Inferior parietal cortex (tissue), 1 donor: Measurements from ENCODE around the gene LEF1.
A peak's percentile ranks its signal among the peaks of the same experiment; 100 is the strongest.
"Not testable (repeated sequence)": the region's sequence is repeated elsewhere in the genome, so short reads cannot be mapped to it uniquely, and the experiment has no call there.

ENCODE experiments used
- DNase-seq: peaks from one replicate; pipeline ENCODE4 v3.0.0-alpha.2; 2016; ENCODE audit errors: extremely low spot score

The LEF1 gene

DNA sequence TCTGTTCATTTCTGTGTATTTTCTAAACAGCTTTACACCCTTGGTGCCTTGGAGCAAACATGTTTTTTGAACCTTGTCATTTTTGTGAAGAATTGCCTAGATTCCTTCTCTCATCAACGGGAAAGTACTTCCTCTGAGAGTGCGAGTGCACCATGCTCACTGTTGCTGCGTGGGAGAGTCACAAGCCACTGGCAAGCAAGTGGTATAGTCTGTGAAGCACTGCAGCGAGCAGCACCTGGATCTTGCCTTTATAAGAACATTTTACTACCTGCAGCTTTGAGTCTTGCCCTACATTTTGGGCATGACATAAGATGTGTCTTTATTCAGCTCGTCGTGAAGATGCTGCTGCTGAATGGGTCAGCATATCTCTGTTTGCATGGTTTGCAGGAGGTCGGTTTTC lies 134.2 kb downstream of the LEF1 start:
- DNase-seq = no peak

DNA sequence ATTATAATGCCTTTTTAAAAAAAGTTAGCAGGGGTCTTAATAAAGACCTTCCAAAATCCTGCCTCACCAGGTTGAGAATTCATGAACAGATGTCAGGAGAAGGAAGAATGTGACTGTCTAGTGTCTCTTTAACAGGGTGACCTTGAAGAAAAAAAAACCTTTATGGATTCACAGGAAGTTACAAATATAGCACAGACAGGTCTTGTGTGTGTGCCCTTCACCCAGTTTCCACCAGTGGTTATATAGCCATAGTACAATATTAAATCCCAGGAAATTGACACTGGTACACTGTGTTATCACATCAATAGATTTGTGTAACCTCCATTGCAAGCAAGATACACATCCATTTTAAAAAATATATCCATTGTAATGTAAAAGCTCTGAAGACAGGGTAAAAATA lies 135.4 kb downstream of the LEF1 start:
- no peak for DNase-seq

- no peak for DNase-seq
Measured at GRCh38 chr4:108031427-108032083, 137.2 kb downstream of the LEF1 start.

DNA sequence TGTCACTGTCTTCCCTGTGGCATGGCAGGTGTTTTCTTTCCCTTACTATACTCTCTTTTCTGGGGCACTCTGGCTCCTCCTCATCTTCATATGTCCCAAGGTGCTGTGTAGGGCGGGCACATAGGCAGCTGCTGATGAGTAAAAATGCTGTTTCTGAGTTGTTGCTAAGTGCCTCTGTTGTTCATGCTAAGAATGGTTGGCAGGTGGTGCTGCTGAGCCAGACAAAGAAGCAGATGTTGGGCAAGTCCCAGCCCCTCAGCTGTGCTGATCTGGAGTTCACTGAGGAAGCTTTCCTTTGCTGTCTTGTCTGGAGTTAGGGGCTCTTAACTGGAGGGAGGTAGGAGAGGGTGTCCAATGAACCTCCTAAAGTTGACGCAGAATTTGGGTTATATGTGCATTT lies 138.4 kb downstream of the LEF1 start:
- DNase-seq = no peak

DNA sequence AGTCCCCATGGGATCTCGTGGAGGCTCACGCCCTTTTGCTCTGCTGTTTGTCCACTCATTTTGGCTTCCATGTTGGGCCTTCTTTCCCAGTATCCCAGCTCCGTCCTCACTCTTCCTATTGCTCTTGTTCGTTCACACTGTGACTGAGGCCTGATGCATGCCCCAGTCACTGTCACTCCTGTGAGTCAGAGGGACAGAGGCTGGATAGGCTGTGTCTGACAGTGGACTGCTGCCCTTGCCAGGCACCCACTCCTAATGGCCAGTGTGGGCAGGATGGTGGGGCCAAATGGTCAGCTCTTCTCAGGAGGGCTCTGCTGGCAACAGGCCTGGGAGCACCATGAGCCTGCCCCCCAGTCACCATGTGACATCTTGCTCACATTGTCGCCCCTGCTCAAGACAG lies 139.0 kb downstream of the LEF1 start:
- DNase-seq = no peak

GRCh38 chr4:108029016-108029720 lies 139.6 kb downstream of the LEF1 start:
- no peak for DNase-seq

- DNase-seq = no peak
Measured at GRCh38 chr4:108024878-108025165, 143.9 kb downstream of the LEF1 start.

DNA sequence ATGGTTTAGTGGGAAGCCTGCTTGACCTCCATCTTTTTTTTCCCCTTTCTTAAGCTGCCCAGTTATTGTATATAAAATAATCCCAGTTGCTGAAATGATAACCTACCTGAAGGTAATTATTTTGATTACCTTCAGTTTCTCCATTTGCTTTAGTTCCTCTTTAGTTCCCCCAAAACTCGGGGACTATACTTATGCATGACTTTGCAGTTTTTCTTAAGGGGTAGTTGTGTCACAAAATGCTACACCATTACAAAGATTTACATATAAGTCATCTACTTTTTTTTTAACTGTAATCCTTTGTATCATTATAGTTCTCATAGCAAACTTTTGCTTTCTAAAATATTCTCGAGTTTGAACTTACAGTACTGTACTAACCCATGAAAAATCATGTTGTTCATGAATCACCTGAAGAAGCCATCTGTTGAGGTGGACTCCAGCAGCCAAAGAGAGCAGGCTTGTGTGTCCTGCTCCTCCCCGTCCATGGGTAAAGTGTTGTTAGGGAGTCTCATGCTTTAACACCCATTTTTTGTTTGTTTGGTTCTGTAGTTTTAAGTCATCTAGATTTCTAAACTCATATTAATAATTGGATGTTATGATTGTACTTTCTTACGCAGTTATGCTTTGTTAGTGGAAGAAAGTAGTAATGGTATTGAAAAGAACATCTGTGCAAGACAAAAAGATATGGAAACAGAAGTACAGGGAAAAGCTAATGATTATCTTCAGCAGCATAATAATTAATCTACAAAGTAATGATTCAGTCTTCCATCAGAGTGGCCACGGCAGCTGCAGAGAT lies 144.5 kb downstream of the LEF1 start:
- no peak for DNase-seq

DNA sequence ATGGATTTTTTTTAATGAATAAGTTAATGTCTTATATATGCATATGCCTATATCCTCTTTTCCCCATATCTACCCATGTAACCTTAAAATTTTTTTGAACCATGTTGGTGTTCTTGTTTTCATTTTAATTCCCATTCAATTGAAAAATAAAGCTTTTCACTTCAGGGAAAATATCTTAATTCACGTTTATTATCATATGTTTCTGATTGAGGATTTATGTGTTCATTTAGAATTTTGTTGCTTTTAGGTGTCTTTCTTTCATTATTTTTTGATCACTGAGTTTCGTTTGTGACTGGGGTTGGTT lies 149.9 kb downstream of the LEF1 start:
- DNase-seq = no peak

GRCh38 chr4:108018040-108018883 lies 150.5 kb downstream of the LEF1 start:
- DNase-seq = peak; percentile 93

DNA sequence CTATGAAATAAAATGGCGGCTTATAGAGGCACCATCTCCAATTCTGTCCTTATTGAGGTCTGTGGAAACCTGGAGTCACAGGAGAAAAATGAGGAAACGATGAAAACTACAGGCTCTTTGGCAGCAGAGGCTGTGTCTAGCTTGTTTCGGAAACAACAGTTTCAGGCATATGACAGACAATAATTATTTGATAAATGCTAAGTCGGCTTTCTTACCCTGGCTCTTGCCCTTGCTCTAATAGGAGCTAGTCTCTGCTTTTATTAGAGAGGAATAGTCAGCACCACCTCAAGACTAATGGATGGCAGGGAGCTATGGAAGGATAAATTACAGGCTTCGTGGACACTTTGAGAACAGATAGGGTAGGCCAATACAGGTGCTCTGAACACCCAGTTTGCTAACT lies 154.8 kb downstream of the LEF1 start:
- DNase-seq = no peak

GRCh38 chr4:108013327-108013726 lies 155.4 kb downstream of the LEF1 start:
- no peak for DNase-seq

- not testable (repeated sequence) for DNase-seq
Measured at GRCh38 chr4:108012382-108012781, 156.3 kb downstream of the LEF1 start.

DNA sequence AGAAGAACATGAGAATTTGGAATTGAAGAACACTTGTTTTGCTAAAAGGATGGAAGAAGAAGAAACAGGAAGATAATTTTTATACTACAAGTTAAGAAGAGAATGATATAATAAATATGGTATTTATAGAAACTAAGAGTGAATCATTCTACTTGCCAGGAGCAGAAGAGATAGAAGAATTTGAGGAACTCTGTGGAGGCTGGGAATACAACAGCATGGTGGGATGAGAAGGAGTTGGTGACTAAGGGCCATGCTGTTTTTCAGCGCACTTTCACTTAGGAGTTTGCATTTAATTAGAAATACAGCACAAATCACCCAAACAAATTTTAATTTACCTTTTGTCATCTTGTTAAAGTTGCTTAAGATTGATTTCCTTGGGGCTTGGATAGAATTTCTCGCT lies 158.6 kb downstream of the LEF1 start:
- no peak for DNase-seq

- no peak for DNase-seq
Measured at GRCh38 chr4:108008721-108009120, 160.0 kb downstream of the LEF1 start.

- no peak for DNase-seq
Measured at GRCh38 chr4:108007984-108008383, 160.7 kb downstream of the LEF1 start.

GRCh38 chr4:108006361-108006760 lies 162.4 kb downstream of the LEF1 start:
- DNase-seq = no peak

GRCh38 chr4:108005807-108006206 lies 162.9 kb downstream of the LEF1 start:
- no peak for DNase-seq

DNA sequence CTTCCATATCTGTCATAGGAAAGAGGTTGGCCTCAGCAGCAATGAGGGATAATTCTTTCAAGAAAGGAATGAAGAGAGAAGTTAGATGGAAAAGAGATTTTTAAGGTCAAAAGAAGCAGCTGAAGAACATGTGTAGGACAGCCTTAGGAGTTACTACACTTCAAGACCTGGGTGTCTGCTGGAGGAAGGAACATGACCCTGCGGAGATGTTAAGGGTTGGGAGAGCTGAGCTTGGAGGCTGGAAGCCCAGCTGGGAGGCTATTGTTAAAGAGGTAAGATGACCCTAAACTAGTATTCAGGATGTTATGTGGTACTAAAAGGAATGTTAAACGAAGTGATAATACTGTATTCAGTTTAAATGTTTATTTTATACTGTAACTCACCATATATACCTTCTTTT lies 164.1 kb downstream of the LEF1 start:
- no peak for DNase-seq

DNA sequence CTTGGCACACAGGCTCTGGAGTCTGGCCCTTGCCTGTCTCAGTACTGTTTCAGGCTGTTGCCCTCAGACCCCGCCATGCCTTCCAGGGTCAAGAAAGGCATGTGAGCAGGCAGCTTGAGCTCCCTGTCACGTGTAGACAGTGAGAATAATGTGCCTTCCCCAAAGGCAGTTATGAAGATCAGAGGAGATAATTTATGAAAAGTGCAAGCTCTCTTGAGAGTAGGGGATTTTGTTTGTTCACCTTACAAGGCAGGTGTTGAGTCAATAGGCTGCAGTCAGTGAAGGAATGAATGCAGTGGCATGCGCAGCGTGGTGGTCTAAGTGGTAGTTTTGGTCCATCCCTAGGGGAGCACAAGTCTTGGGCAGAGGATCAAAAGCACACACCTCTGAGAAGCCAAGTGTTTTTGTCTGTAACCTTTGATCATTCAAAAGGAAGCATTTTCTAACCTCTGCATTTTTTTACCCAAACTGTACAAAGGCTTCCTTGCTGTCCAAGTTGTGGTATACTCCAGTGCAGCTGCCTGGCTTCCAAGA lies 164.7 kb downstream of the LEF1 start:
- DNase-seq = no peak

DNA sequence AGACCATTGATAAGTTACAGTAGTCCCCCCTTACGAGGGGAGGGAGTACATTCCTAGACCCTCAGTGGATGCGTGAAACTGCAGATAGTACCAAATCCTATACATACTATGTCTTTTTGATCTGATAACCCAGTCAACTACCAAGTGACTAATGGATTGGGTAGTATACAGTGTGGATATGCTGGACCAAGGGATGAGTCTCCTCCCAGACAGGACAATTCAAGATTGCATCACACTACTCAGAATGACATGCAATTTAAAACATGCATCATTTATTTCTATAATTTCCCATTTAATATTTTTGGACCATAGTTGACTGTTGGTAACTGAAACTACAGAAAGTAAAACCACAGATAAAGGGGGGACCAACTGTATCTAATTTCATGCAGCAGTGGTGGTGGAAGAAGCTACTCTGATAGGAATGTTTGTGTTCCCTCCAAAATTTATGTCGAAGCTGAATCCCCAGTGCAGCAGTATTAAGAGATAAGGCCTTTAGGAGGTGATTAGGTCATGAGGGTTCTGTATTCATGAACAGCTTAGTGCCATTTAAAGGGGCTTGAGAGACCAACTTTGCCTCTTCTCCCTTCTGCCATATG lies 167.1 kb downstream of the LEF1 start:
- DNase-seq = no peak
